MCF 10A (cell line): Measurements from ENCODE around the gene ATP6V0A4. TPM values are rescaled to one million over a fixed set of nuclear protein-coding genes. Genes with fewer than 3 reads are reported as not detected.
"Not testable (repeated sequence)": the region's sequence is repeated elsewhere in the genome, so short reads cannot be mapped to it uniquely, and the experiment has no call there.

Experiments
- BruUV-seq: library from RNA; stranded (reverse); fragments of 400-500 nt; replicated peaks from 2 replicates; lab custom pipeline; 2021; lab: Mats Ljungman, UMichigan
- CTCF ChIA-PET: fragments of 300-600 bp; sonication (Branson Sonifier 250); formaldehyde crosslinking; extraction: SDS; loops from one replicate; lab custom pipeline; 2021; ENCODE audit warnings: antibody characterized with exemption, inconsistent platforms; lab: Yijun Ruan, JAX
- POLR2A ChIA-PET: fragments of 300-600, 350-650 bp; sonication (Branson Sonifier 250); formaldehyde crosslinking; extraction: SDS; loops from one replicate; lab custom pipeline; 2020; ENCODE audit warnings: antibody characterized with exemption, inconsistent platforms; lab: Yijun Ruan, JAX
- DNase-seq: peaks from one replicate; pipeline ENCODE4 v3.0.0-alpha.2; 2018; ENCODE audit not compliant: unreplicated experiment
- H3K27ac Mint-ChIP-seq: one replicate; pipeline ENCODE4 v1.8.0; 2022; ENCODE audit warnings: mild to moderate bottlenecking, low read depth, mixed read lengths; ENCODE audit not compliant: unreplicated experiment
- H3K27me3 Mint-ChIP-seq: one replicate; pipeline ENCODE4 v1.8.0; 2022; ENCODE audit warnings: mixed read lengths; ENCODE audit not compliant: insufficient read depth, unreplicated experiment
- H3K36me3 Mint-ChIP-seq: one replicate; pipeline ENCODE4 v1.8.0; 2022; ENCODE audit warnings: mild to moderate bottlenecking, moderate library complexity, mixed read lengths; ENCODE audit not compliant: insufficient read depth, unreplicated experiment
- H3K4me1 Mint-ChIP-seq: one replicate; pipeline ENCODE4 v1.8.0; 2022; ENCODE audit warnings: mixed read lengths; ENCODE audit not compliant: insufficient read depth, unreplicated experiment
- H3K4me3 Mint-ChIP-seq: one replicate; pipeline ENCODE4 v1.8.0; 2022; ENCODE audit warnings: mild to moderate bottlenecking, moderate library complexity, mixed read lengths; ENCODE audit not compliant: unreplicated experiment
- H3K9me3 Mint-ChIP-seq: one replicate; pipeline ENCODE4 v1.8.0; 2022; ENCODE audit warnings: mixed read lengths; ENCODE audit not compliant: unreplicated experiment
- CTCF ChIP-seq: fragments of 200-600 bp; IDR thresholded peaks from one replicate; pipeline ENCODE4 v1.8.0; 2022; ENCODE audit warnings: antibody characterized with exemption, mild to moderate bottlenecking; ENCODE audit not compliant: unreplicated experiment
- intact Hi-C: fragments of 100-400 bp; cut with micrococcal nuclease; formaldehyde crosslinking; loops from 2 replicates; pipeline ENCODE4 v1.14.1; 2022
- total RNA-seq: library from RNA; stranded (reverse); gene quantifications from 2 replicates; pipeline ENCODE4 v1.2.3, GENCODE V29; 2022

Gene ATP6V0A4
- total RNA-seq, 1 experiment from 2014 or later = 0.40 TPM

GRCh38 chr7:138819625-138820024, 21.6 kb upstream of the ATP6V0A4 start:
- Mint-ChIP-seq H3K4me3 (no peak overlapping the region), H3K4me1 (no peaks in the 10 kb centered on the region), H3K27ac (no peak overlapping the region), H3K36me3 (no peaks in the 10 kb centered on the region), H3K27me3 (no peaks in the 10 kb centered on the region), H3K9me3 (no peaks in the 10 kb centered on the region)
- no peak for DNase-seq
- TF ChIP-seq CTCF = no peak
- intact Hi-C loops = no loop called here
- ChIA-PET POLR2A (no interaction called here), CTCF (no interaction called here)
- no TSS peak for BruUV-seq

- H3K4me3 Mint-ChIP-seq = no peak overlapping the region
- H3K27ac Mint-ChIP-seq = no peak overlapping the region
- intact Hi-C loops = no loop called here
- no peak for TF ChIP-seq CTCF
- CTCF ChIA-PET = interaction anchor here (0.6 kb wide), 2 partner anchors 591 to 1160 kb away, joined by 3 read pairs; no protein-coding TSS in a partner anchor
- BruUV-seq = no TSS peak
- H3K36me3 Mint-ChIP-seq = no peaks in the 10 kb centered on the region
- DNase-seq = no peak
- H3K4me1 Mint-ChIP-seq = no peaks in the 10 kb centered on the region
- POLR2A ChIA-PET = no interaction called here
- H3K9me3 Mint-ChIP-seq = no peaks in the 10 kb centered on the region
- no peaks in the 10 kb centered on the region for H3K27me3 Mint-ChIP-seq
These were observed 18.7 kb upstream of the ATP6V0A4 start for GRCh38 chr7:138816650-138817049.

GRCh38 chr7:138814816-138815332, 16.9 kb upstream of the ATP6V0A4 start:
- DNase-seq = no peak
- H3K27me3 Mint-ChIP-seq = no peaks in the 10 kb centered on the region
- H3K9me3 Mint-ChIP-seq = no peaks in the 10 kb centered on the region
- TF ChIP-seq CTCF = no peak
- H3K27ac Mint-ChIP-seq = no peak overlapping the region
- H3K4me1 Mint-ChIP-seq = no peaks in the 10 kb centered on the region
- no peak overlapping the region for H3K4me3 Mint-ChIP-seq
- CTCF ChIA-PET = interaction anchor here (0.6 to 0.7 kb wide), 3 partner anchors 15 to 280 kb away, joined by 3 to 5 read pairs (median 3); no protein-coding TSS in a partner anchor
- no peaks in the 10 kb centered on the region for H3K36me3 Mint-ChIP-seq
- POLR2A ChIA-PET = interaction anchor here (0.9 kb wide), 1 partner anchor 12 kb away, joined by 3 read pairs; no protein-coding TSS in a partner anchor
- BruUV-seq = no TSS peak
- intact Hi-C loops = no loop called here

GRCh38 chr7:138813945-138814344, 15.9 kb upstream of the ATP6V0A4 start:
- CTCF ChIA-PET = interaction anchor here (0.5 to 0.7 kb wide), 2 partner anchors 16 to 605 kb away, joined by 4 to 5 read pairs; no protein-coding TSS in a partner anchor
- no peak for TF ChIP-seq CTCF
- Mint-ChIP-seq H3K9me3 (no peaks in the 10 kb centered on the region), H3K4me3 (no peak overlapping the region), H3K36me3 (no peaks in the 10 kb centered on the region), H3K27ac (no peak overlapping the region), H3K27me3 (no peaks in the 10 kb centered on the region), H3K4me1 (no peaks in the 10 kb centered on the region)
- POLR2A ChIA-PET = interaction anchor here (0.9 kb wide), 1 partner anchor 11 kb away, joined by 3 read pairs; no protein-coding TSS in a partner anchor
- intact Hi-C loops = no loop called here
- DNase-seq = no peak
- BruUV-seq = no TSS peak

- H3K27me3 Mint-ChIP-seq, H3K4me1 Mint-ChIP-seq, CTCF ChIA-PET, intact Hi-C loops, H3K9me3 Mint-ChIP-seq, H3K27ac Mint-ChIP-seq, POLR2A ChIA-PET, BruUV-seq, DNase-seq, H3K36me3 Mint-ChIP-seq, H3K4me3 Mint-ChIP-seq: not testable (repeated sequence)
These were observed 13.3 kb upstream of the ATP6V0A4 start for GRCh38 chr7:138811327-138811726.
